Panc1 (cell line): ENCODE measurements around the gene ARRDC5. TPM values are rescaled to one million over a fixed set of nuclear protein-coding genes. Genes with fewer than 3 reads are reported as not detected.
A peak's percentile ranks its signal among the peaks of the same experiment; 100 is the strongest.

Experiments used
- ATAC-seq: fragments of 200-7000 bp; cut with Tn5 transposase; 2 replicates; pipeline ENCODE4 v1.9.1; 2020; ENCODE audit warnings: mild to moderate bottlenecking, moderate library complexity
- BruUV-seq: library from RNA; stranded (reverse); fragments of 400-500 nt; replicated peaks from 2 replicates; lab custom pipeline; 2021; lab: Mats Ljungman, UMichigan
- CTCF ChIA-PET: fragments of 300-600 bp; sonication (Branson Sonifier 250); formaldehyde crosslinking; loops from one replicate; lab custom pipeline; 2022; ENCODE audit warnings: antibody characterized with exemption; lab: Charles Lee
- POLR2A ChIA-PET: fragments of 300-600 bp; sonication (Branson Sonifier 250); formaldehyde crosslinking; loops from one replicate; lab custom pipeline; 2022; ENCODE audit warnings: antibody characterized with exemption; lab: Charles Lee
- DNase-seq: peaks from one replicate; pipeline ENCODE4 v3.0.0-alpha.2; 2010; ENCODE audit warnings: low read depth, low spot score
- H3K27ac ChIP-seq: 2 replicates; pipeline ENCODE4 v1.5.1; 2011; ENCODE audit warnings: mild to moderate bottlenecking, low read length, inconsistent platforms
- H3K27me3 ChIP-seq: fragments of 200-500 bp; sonication (Bioruptor generic); 2 replicates; pipeline ENCODE4 v1.6.0; 2014; ENCODE audit warnings: low read length, inconsistent platforms; ENCODE audit not compliant: control insufficient read depth, insufficient read depth
- H3K36me3 ChIP-seq: fragments of 200-500 bp; sonication (Bioruptor generic); 2 replicates; pipeline ENCODE4 v1.5.1; 2014; ENCODE audit warnings: inconsistent platforms, mild to moderate bottlenecking, low read length, moderate library complexity; ENCODE audit not compliant: control insufficient read depth, insufficient read depth
- H3K4me1 ChIP-seq: 2 replicates; pipeline ENCODE4 v1.5.1; 2011; ENCODE audit warnings: inconsistent platforms, mild to moderate bottlenecking, low read length, moderate library complexity; ENCODE audit not compliant: control insufficient read depth, insufficient read depth
- H3K4me3 ChIP-seq, 2 experiments: 2 replicates each; pipeline ENCODE4 v1.5.1; 2011 to 2012; ENCODE audit warnings: low read depth in 2 of 2, low read length in 2 of 2, mild to moderate bottlenecking in 2 of 2, inconsistent platforms in 1 of 2, moderate library complexity in 1 of 2
- H3K9me3 ChIP-seq: fragments of 200-500 bp; sonication (Bioruptor generic); 2 replicates; pipeline ENCODE4 v1.5.1; 2014; ENCODE audit warnings: low read depth, mild to moderate bottlenecking, inconsistent platforms, low read length, moderate library complexity; ENCODE audit not compliant: control insufficient read depth, insufficient read depth
- POLR2AphosphoS5 ChIP-seq: IDR thresholded peaks from 2 replicates; pipeline ENCODE4 v1.6.1; 2012; ENCODE audit warnings: mild to moderate bottlenecking, low read depth, low read length, moderate library complexity
- REST ChIP-seq, 2 experiments: IDR thresholded peaks; 2 replicates each; pipeline ENCODE4 v1.6.1; 2011 to 2012; ENCODE audit warnings: low read depth in 2 of 2, control low read depth in 1 of 2, low read length in 1 of 2, mild to moderate bottlenecking in 1 of 2, moderate library complexity in 1 of 2; ENCODE audit not compliant: insufficient read depth in 1 of 2
- SIN3A ChIP-seq: IDR thresholded peaks from 2 replicates; pipeline ENCODE4 v1.6.1; 2012; ENCODE audit warnings: low read depth, mild to moderate bottlenecking, low read length, moderate library complexity, borderline replicate concordance; ENCODE audit not compliant: insufficient read depth
- TCF7L2 ChIP-seq: IDR thresholded peaks from 2 replicates; pipeline ENCODE4 v1.6.1; 2011; ENCODE audit warnings: mild to moderate bottlenecking, low read depth, low read length, inconsistent platforms
- in situ Hi-C: cut with HindIII; loops from 2 replicates; pipeline ENCODE4 v1.10.0; 2016; ENCODE audit warnings: low sequenced_read_pairs, low pct_unique_long_range_greater_than_20kb
- intact Hi-C: fragments of 100-400 bp; cut with micrococcal nuclease; formaldehyde crosslinking; loops from one replicate; pipeline ENCODE4 v1.10.0; 2022; ENCODE audit not compliant: unreplicated experiment
- total RNA-seq: library from RNA; stranded (reverse); gene quantifications from one replicate; pipeline ENCODE4 v1.2.1, GENCODE V29; 2021; ENCODE audit not compliant: unreplicated experiment
- TF ChIP-seq, protein P1 (sequence below): fragments of 450-650 bp; IDR thresholded peaks from 2 replicates; pipeline ENCODE4 v1.5.1; 2017; ENCODE audit warnings: mild to moderate bottlenecking

ARRDC5 gene
- total RNA-seq, 1 experiment from 2014 or later, result not detected

- no peaks in the 10 kb centered on the region for H3K9me3 ChIP-seq
- H3K27me3 ChIP-seq, result no peaks in the 10 kb centered on the region
- intact Hi-C loops (no loop called here), in situ Hi-C loops (no loop called here)
- no peak overlapping the region for H3K4me3 ChIP-seq
- DNase-seq, result no peak
- H3K36me3 ChIP-seq, result no peaks in the 10 kb centered on the region; the same call in 1 of the 2 replicates
- ChIA-PET CTCF (no interaction called here), POLR2A (no interaction called here)
- no TSS peak for BruUV-seq
- ATAC-seq, result no peak
- TF ChIP-seq TCF7L2, result no peak
- no peak for TF ChIP-seq REST (IDR thresholded peaks at IDR 0.05; ENCODE audit: insufficient read depth in 1 of 2, low read depth in 2 of 2, low read length in 1 of 2)
- TF ChIP-seq POLR2AphosphoS5, result no peak
- TF ChIP-seq, protein P1, sequence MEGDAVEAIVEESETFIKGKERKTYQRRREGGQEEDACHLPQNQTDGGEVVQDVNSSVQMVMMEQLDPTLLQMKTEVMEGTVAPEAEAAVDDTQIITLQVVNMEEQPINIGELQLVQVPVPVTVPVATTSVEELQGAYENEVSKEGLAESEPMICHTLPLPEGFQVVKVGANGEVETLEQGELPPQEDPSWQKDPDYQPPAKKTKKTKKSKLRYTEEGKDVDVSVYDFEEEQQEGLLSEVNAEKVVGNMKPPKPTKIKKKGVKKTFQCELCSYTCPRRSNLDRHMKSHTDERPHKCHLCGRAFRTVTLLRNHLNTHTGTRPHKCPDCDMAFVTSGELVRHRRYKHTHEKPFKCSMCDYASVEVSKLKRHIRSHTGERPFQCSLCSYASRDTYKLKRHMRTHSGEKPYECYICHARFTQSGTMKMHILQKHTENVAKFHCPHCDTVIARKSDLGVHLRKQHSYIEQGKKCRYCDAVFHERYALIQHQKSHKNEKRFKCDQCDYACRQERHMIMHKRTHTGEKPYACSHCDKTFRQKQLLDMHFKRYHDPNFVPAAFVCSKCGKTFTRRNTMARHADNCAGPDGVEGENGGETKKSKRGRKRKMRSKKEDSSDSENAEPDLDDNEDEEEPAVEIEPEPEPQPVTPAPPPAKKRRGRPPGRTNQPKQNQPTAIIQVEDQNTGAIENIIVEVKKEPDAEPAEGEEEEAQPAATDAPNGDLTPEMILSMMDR, result no peak
- no peak for TF ChIP-seq SIN3A
- H3K4me1 ChIP-seq, result peaks cover 19% of the 10 kb centered on the region
- H3K27ac ChIP-seq, result peak overlapping the region; percentile 44; the same call in 1 of the 2 replicates
Observed at GRCh38 chr19:4908360-4908759, 5.7 kb upstream of the ARRDC5 start.

DNA sequence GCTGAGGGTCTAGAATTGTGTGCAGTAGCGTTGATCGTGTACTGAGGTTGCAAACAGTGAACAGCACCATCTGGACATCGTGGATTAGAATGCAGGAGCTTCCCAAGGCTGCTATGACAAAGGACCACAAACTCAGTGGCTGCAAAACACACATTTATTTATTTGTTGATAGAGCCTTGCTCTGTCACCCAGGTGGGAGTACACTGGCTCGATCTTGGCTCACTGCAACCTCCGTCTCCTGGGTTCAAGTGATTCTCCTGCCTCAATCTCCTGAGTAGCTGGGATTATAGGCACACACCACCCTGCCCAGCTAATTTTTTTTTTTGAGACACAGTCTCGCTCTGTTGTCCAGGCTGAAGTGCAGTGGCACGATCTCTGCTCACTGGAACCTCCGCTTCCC lies 4.3 kb upstream of the ARRDC5 start:
- ChIA-PET POLR2A (no interaction called here), CTCF (interaction anchor here (0.6 kb wide), 3 partner anchors 13 to 1708 kb away, joined by 5 to 10 read pairs (median 7); no protein-coding TSS in a partner anchor)
- peaks cover 12% of the 10 kb centered on the region for H3K4me1 ChIP-seq
- intact Hi-C loops, result no loop called here
- BruUV-seq, result no TSS peak
- in situ Hi-C loops, result no loop called here
- no peak overlapping the region for H3K27ac ChIP-seq
- TF ChIP-seq, protein P1, result no peak
- no peak for TF ChIP-seq REST (IDR thresholded peaks at IDR 0.05; ENCODE audit: insufficient read depth in 1 of 2, low read depth in 2 of 2, low read length in 1 of 2)
- no peak for ATAC-seq
- no peak for DNase-seq
- no peaks in the 10 kb centered on the region for H3K27me3 ChIP-seq
- no peaks in the 10 kb centered on the region; the same call in 1 of the 2 replicates for H3K36me3 ChIP-seq
- H3K4me3 ChIP-seq, result no peak overlapping the region
- H3K9me3 ChIP-seq, result no peaks in the 10 kb centered on the region
